Right atrium auricular region (tissue), 2 donors: ENCODE measurements around the gene MSH6. TPM values are rescaled to one million over a fixed set of nuclear protein-coding genes. Genes with fewer than 3 reads are reported as not detected.

ENCODE experiments used
- DNase-seq: peaks from one replicate; pipeline ENCODE4 v3.0.0-alpha.2; 2019; ENCODE audit warnings: low spot score
- H3K27ac ChIP-seq, 2 donors: fragments of 200-600 bp; sonication (generic); 1 replicate in 1 of 2; 2 replicates in 1 of 2; pipeline ENCODE4 v1.5.1; 2016 to 2019
- H3K27me3 ChIP-seq, 2 donors: fragments of 200-600 bp; sonication (generic); one replicate each; pipeline versions ENCODE4 v1.5.1 to v1.6.0; 2017 to 2019
- H3K36me3 ChIP-seq: fragments of 200-600 bp; sonication (generic); one replicate; pipeline ENCODE4 v1.5.1; 2016
- H3K4me1 ChIP-seq, 2 donors: fragments of 200-600 bp; sonication (generic); one replicate each; pipeline versions ENCODE4 v1.5.1 to v1.6.0; 2017 to 2019
- H3K4me3 ChIP-seq, 2 donors: fragments of 200-600 bp; sonication (generic); 1 replicate in 1 of 2; 2 replicates in 1 of 2; pipeline ENCODE4 v1.5.1; 2017 to 2019; ENCODE audit warnings: mild to moderate bottlenecking in 1 of 2, moderate library complexity in 1 of 2
- H3K9me3 ChIP-seq, 2 donors: fragments of 200-600 bp; sonication (generic); one replicate each; pipeline ENCODE4 v1.5.1; 2019
- total RNA-seq, 2 donors: library from RNA; depleted of rRNA; stranded (reverse); fragments of >200 nt; gene quantifications; one replicate each; pipeline ENCODE4 v1.1.0, GENCODE V29; 2016
- TF ChIP-seq, protein P1 (sequence below), 2 donors: fragments of 200-600 bp; sonication (generic); IDR thresholded peaks; one replicate each; pipeline ENCODE4 v1.5.1; 2019; ENCODE audit warnings: antibody characterized with exemption in 2 of 2

MSH6 gene
- total RNA-seq, 2 donors from 2014 or later: 17.0 to 22.3 TPM

DNA sequence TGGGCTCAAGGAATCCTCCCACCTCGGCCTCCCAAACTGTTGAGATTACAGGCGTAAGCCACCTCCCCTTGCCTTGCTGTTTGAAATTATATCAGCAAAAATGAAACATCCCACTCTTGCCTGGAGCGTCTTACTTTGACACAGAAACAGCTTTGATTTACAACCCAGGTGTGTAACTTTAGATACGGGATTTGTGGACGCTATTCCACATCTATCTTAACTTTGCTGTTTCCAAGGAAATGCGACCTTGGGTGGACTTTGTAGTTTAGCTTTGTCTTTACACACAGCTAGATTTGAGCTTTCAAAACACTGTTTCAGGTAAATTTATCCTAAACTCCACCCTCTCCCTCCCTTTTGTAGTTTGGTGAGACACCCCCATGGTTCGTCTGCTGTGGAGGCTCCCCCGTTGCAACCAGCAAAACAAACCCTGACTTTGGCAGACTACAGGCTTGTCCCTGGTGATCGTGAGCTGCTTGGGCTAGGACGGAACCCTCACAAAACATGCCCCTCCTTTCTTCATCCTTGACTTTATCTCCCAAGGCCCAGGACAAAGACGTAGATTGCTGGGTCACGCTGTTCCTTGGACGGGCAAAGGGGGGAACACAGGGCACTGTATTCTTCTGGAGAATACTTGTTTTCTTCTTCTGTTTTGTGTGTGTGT is 5.5 kb upstream of the MSH6 start:
- DNase-seq: no peak
- no peaks in the 10 kb centered on the region for H3K4me1 ChIP-seq

DNA sequence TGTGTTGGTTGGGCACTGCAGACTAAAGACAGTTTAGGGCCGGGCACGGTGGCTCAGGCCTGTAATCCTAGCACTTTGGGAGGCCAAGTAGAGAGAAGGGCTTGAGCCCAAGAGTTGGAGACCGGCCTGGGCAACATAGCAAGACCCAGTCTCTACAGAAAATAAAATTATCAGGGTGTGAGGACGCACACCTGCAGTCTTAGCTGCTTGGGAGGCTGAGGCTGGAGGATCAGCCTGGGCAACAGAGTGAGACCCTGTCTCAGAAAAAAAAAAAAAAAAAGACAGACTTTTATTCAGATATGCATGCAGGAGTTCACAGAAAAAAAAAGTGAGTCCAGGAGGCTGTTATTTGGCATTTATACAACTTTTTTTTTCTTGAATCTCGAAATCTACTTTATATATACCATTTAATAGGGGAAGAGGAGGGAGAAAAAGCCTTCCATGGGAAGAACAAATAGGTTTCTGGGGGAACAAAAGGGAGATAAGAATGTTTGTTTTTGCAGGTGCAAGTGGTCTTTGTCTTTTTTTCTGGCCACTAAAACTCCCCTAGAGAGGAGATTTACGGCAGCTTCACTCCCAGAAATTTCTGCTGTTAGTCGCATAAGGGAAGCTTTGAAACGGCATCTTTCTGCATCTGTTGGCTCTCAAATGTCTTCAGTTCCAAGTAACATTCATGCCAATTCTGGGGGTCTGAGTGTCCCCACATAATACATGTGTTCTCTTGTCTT is 4.1 kb upstream of the MSH6 start:
- H3K4me1 ChIP-seq: peaks cover 0 to 1% of the 10 kb centered on the region in 2 donors
- no peak overlapping the region for H3K27ac ChIP-seq
- no peak for DNase-seq
- no peak overlapping the region for H3K4me3 ChIP-seq
- TF ChIP-seq, protein P1, sequence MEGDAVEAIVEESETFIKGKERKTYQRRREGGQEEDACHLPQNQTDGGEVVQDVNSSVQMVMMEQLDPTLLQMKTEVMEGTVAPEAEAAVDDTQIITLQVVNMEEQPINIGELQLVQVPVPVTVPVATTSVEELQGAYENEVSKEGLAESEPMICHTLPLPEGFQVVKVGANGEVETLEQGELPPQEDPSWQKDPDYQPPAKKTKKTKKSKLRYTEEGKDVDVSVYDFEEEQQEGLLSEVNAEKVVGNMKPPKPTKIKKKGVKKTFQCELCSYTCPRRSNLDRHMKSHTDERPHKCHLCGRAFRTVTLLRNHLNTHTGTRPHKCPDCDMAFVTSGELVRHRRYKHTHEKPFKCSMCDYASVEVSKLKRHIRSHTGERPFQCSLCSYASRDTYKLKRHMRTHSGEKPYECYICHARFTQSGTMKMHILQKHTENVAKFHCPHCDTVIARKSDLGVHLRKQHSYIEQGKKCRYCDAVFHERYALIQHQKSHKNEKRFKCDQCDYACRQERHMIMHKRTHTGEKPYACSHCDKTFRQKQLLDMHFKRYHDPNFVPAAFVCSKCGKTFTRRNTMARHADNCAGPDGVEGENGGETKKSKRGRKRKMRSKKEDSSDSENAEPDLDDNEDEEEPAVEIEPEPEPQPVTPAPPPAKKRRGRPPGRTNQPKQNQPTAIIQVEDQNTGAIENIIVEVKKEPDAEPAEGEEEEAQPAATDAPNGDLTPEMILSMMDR (IDR thresholded peaks at IDR 0.05): no peak
- no peaks in the 10 kb centered on the region for H3K9me3 ChIP-seq
- H3K27me3 ChIP-seq: no peaks in the 10 kb centered on the region
- no peaks in the 10 kb centered on the region for H3K36me3 ChIP-seq

More for the DNA sequence above, 5.5 kb upstream of the MSH6 start:
- TF ChIP-seq, protein P1 (IDR thresholded peaks at IDR 0.05): no peak
- Histone ChIP-seq H3K27ac (no peak overlapping the region), H3K36me3 (no peaks in the 10 kb centered on the region), H3K9me3 (no peaks in the 10 kb centered on the region), H3K27me3 (no peaks in the 10 kb centered on the region), H3K4me3 (no peak overlapping the region)

DNA sequence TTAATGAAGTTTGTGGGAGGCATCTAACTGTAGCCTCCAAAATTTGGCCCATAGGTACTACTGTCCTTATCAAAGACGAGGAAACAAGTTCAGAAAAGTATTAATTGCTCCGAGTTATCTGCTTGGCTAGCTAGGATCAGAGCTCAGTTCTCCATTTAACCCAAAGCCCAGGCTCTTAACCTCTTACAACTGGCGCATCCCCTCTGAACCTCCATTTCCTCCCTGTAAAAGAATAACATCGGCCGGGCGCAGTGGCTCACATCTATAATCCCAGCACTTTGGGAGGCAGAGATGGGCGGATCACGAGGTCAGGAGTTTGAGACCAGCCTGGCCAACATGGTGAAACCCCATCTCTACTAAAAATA is 3.5 kb upstream of the MSH6 start:
- H3K9me3 ChIP-seq: no peaks in the 10 kb centered on the region
- no peak overlapping the region for H3K27ac ChIP-seq
- TF ChIP-seq, protein P1 (IDR thresholded peaks at IDR 0.05): no peak
- H3K27me3 ChIP-seq: no peaks in the 10 kb centered on the region
- no peak for DNase-seq
- H3K36me3 ChIP-seq: no peaks in the 10 kb centered on the region
- H3K4me3 ChIP-seq: no peak overlapping the region
- H3K4me1 ChIP-seq: peaks cover 0 to 7% of the 10 kb centered on the region in 2 donors

DNA sequence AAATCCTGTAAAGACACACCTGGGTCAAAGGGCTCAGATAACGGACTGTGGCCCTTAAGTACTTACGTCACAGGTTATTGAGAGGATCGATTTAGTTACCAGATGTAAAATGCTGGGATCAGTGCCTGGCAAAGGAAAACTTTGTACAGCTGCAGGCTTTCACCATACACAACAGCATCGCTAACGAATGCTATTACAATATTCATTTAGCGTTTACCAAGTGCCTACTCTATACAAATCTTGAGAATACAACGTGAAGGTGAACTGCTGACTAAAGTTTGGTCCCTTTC is 619 bp upstream of the MSH6 start:
- TF ChIP-seq, protein P1 (IDR thresholded peaks at IDR 0.05): no peak

DNA sequence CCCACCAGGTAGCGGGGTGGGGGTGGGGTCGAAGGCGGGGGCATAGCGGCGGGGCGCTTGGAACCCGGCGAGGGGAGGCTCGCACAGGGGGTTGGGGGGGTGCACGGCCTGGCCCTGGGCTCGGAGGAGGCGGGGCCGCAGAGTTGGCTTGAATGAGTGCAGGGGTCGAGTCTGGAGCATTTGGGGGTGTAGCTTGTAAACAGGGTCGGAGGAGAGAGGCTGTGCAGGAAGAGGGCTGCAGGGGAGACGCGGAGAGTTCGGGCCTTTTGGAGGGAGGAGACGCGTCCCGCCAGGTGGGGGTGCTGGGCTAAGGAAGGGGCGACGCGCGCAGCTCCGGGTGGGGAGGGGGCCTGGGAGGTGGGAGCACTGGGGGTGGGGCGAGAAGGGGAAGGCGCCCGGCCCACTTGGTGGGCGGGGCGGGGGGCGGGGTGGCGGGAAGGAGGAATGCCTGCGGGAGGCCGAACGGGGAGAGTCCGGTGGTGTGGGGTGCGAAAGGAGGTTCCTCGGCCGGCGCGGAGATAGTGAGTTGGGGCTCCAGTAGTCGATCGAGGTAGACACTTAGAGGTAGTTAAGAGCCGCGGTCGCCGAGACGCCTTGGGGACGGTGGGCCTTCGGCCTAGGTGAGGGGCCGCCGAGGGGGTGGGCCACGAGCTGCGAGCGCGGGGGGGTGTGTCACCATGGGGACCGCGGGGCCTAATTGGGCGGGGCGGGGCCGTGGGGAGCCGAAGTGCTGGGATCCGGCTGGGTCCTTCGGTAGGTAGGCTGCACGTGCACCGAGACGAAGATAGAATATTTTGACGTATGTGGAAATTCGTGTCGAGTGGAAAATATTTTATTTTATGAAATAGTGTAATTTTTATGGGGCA is 774 bp downstream of the MSH6 start:
- H3K36me3 ChIP-seq: no peaks in the 10 kb centered on the region
- H3K4me1 ChIP-seq: peaks cover 0 to 18% of the 10 kb centered on the region in 2 donors
- DNase-seq: peak; percentile 62
- peak overlapping the region; percentile 74 to 92 for H3K4me3 ChIP-seq
- H3K27ac ChIP-seq: peak overlapping the region; percentile 91 to 93
- H3K27me3 ChIP-seq: no peaks in the 10 kb centered on the region
- TF ChIP-seq, protein P1 (IDR thresholded peaks at IDR 0.05): peak in 1 of 2 donors; percentile 28
- no peaks in the 10 kb centered on the region for H3K9me3 ChIP-seq

More for the DNA sequence above, 619 bp upstream of the MSH6 start:
- no peak for DNase-seq
- Histone ChIP-seq H3K4me1 (peaks cover 0 to 18% of the 10 kb centered on the region in 2 donors), H3K27ac (peak overlapping the region; percentile 91 to 93), H3K36me3 (no peaks in the 10 kb centered on the region), H3K27me3 (no peaks in the 10 kb centered on the region), H3K4me3 (peak overlapping the region; percentile 74 to 92), H3K9me3 (no peaks in the 10 kb centered on the region)
